Smooth muscle cell (in vitro differentiated cells): ENCODE results near the gene HIRIP3. TPM values are rescaled to one million over a fixed set of nuclear protein-coding genes. Genes with fewer than 3 reads are reported as not detected.

ENCODE experiments used
- DNase-seq: peaks from one replicate; lab custom pipeline; 2025; ENCODE audit not compliant: unreplicated experiment; lab: John Stamatoyannopoulos, UW
- H2AFZ ChIP-seq: fragments of 200-600 bp; sonication (generic); 2 replicates; pipeline ENCODE4 v1.6.0; 2016; ENCODE audit warnings: antibody characterized with exemption, low read depth, mild to moderate bottlenecking
- H3F3A ChIP-seq: fragments of 200-600 bp; sonication (generic); 2 replicates; pipeline ENCODE4 v1.6.0; 2017; ENCODE audit warnings: antibody characterized with exemption, low read depth
- H3K27ac ChIP-seq: fragments of 200-600 bp; sonication (generic); 2 replicates; pipeline ENCODE4 v1.5.1; 2016; ENCODE audit warnings: low read depth, mild to moderate bottlenecking
- H3K27me3 ChIP-seq: fragments of 200-600 bp; sonication (generic); 2 replicates; pipeline ENCODE4 v1.6.1; 2016; ENCODE audit warnings: low read depth, mild to moderate bottlenecking
- H3K36me3 ChIP-seq: fragments of 200-600 bp; sonication (generic); 2 replicates; pipeline ENCODE4 v1.5.1; 2016; ENCODE audit warnings: low read depth
- H3K4me1 ChIP-seq: fragments of 200-600 bp; sonication (generic); 2 replicates; pipeline ENCODE4 v1.5.1; 2016; ENCODE audit warnings: low read depth
- H3K4me2 ChIP-seq: fragments of 200-600 bp; sonication (generic); 2 replicates; pipeline ENCODE4 v1.6.0; 2016; ENCODE audit warnings: mild to moderate bottlenecking
- H3K4me3 ChIP-seq: fragments of 200-600 bp; sonication (generic); 2 replicates; pipeline ENCODE4 v1.5.1; 2016; ENCODE audit warnings: mild to moderate bottlenecking
- H3K79me2 ChIP-seq: fragments of 200-600 bp; sonication (generic); 2 replicates; pipeline ENCODE4 v1.6.0; 2016; ENCODE audit warnings: low read depth, mild to moderate bottlenecking
- H3K9ac ChIP-seq: fragments of 200-600 bp; sonication (generic); 2 replicates; pipeline ENCODE4 v1.6.0; 2016; ENCODE audit warnings: low read depth
- H3K9me3 ChIP-seq: fragments of 200-600 bp; sonication (generic); replicated peaks from 2 replicates; pipeline ENCODE4 v1.5.1; 2016; ENCODE audit warnings: low read depth
- H4K20me1 ChIP-seq: fragments of 200-600 bp; sonication (generic); 2 replicates; pipeline ENCODE4 v1.6.0; 2016; ENCODE audit warnings: low read depth
- CTCF ChIP-seq: fragments of 200-600 bp; sonication (generic); IDR thresholded peaks from 2 replicates; pipeline ENCODE4 v1.5.1; 2017; ENCODE audit warnings: borderline replicate concordance, mild to moderate bottlenecking, antibody characterized with exemption; ENCODE audit not compliant: insufficient read depth, poor library complexity, severe bottlenecking
- whole genome bisulfite sequencing: methylation state at CpG from one replicate; pipeline ENCODE4 v1.1.7; 2016; ENCODE audit warnings: low lambda C conversion rate; 5-methylcytosine and 5-hydroxymethylcytosine counted together
- polyA plus RNA-seq: library from polyadenylated mRNA; unstranded; fragments of >200 nt; fragmentation: Nextera tagmentation; extraction: Ambion mirVana; gene quantifications from 2 replicates; pipeline ENCODE4 v1.2.1, GENCODE V29; 2016
- total RNA-seq: library from RNA; depleted of rRNA; stranded (reverse); fragments of >200 nt; gene quantifications from 2 replicates; pipeline ENCODE4 v1.2.3, GENCODE V29; 2014

Gene HIRIP3
- total and polyA plus RNA-seq, 2 experiments from 2014 or later, result 11.3 to 13.9 TPM

GRCh38 chr16:30003670-30004423, 8.4 kb upstream of the HIRIP3 start:
- Histone ChIP-seq H3K27ac (no peak overlapping the region), H3K4me2 (no peak overlapping the region), H3K4me1 (no peaks in the 10 kb centered on the region), H3K36me3 (no peaks in the 10 kb centered on the region), H3K79me2 (no peaks in the 10 kb centered on the region), H3K4me3 (no peak overlapping the region), H3K9me3 (no peaks in the 10 kb centered on the region), H3K27me3 (no peaks in the 10 kb centered on the region), H3F3A (no peaks in the 10 kb centered on the region), H2AFZ (no peak overlapping the region), H4K20me1 (no peaks in the 10 kb centered on the region), H3K9ac (no peak overlapping the region)
- DNase-seq, result no peak
- 97% methylated on average over 17 of the region's 17 CpGs for WGBS
- TF ChIP-seq CTCF, result no peak

- Histone ChIP-seq H3K36me3 (no peaks in the 10 kb centered on the region), H3K79me2 (no peaks in the 10 kb centered on the region), H3K27me3 (no peaks in the 10 kb centered on the region), H3K4me2 (no peak overlapping the region), H3F3A (no peaks in the 10 kb centered on the region), H3K9me3 (no peaks in the 10 kb centered on the region), H3K4me1 (no peaks in the 10 kb centered on the region), H2AFZ (no peak overlapping the region), H3K27ac (no peak overlapping the region), H3K4me3 (no peak overlapping the region), H3K9ac (no peak overlapping the region), H4K20me1 (no peaks in the 10 kb centered on the region)
- 95% methylated on average over 17 of the region's 19 CpGs for WGBS
- TF ChIP-seq CTCF, result no peak
- no peak for DNase-seq
These were observed 7.4 kb upstream of the HIRIP3 start for GRCh38 chr16:30002614-30003346.

GRCh38 chr16:30000735-30001631, 5.6 kb upstream of the HIRIP3 start:
- no peak for TF ChIP-seq CTCF
- peaks cover 10% of the 10 kb centered on the region for H3K79me2 ChIP-seq
- 89% methylated on average over 29 of the region's 33 CpGs for WGBS
- H3K27me3 ChIP-seq, result no peaks in the 10 kb centered on the region
- no peaks in the 10 kb centered on the region for H3F3A ChIP-seq
- H3K4me2 ChIP-seq, result no peak overlapping the region
- H3K9ac ChIP-seq, result no peak overlapping the region
- no peaks in the 10 kb centered on the region for H4K20me1 ChIP-seq
- no peaks in the 10 kb centered on the region for H3K9me3 ChIP-seq
- no peak overlapping the region for H3K27ac ChIP-seq
- no peak for DNase-seq
- peaks cover 7% of the 10 kb centered on the region for H3K4me1 ChIP-seq
- H3K4me3 ChIP-seq, result no peak overlapping the region
- H3K36me3 ChIP-seq, result no peaks in the 10 kb centered on the region
- H2AFZ ChIP-seq, result no peak overlapping the region
